DOHH2 (cell line): Measurements from ENCODE around the gene KCNN3.

Source experiments
- H3F3A ChIP-seq: fragments of 200-600 bp; sonication (generic), shearing (Covaris generic); 2 replicates; pipeline ENCODE4 v1.6.0; 2016; ENCODE audit warnings: antibody characterized with exemption, mild to moderate bottlenecking; ENCODE audit not compliant: control insufficient read depth, insufficient read depth
- H3K27ac ChIP-seq: fragments of 200-600 bp; sonication (generic); 2 replicates; pipeline ENCODE4 v1.5.1; 2014; ENCODE audit warnings: low read depth, mild to moderate bottlenecking, low read length, moderate library complexity
- H3K27me3 ChIP-seq: fragments of 200-600 bp; sonication (generic); 2 replicates; pipeline ENCODE4 v1.6.1; 2014; ENCODE audit warnings: mild to moderate bottlenecking, low read length, mixed read lengths; ENCODE audit not compliant: control insufficient read depth
- H3K36me3 ChIP-seq: fragments of 200-600 bp; sonication (generic); 2 replicates; pipeline ENCODE4 v1.6.1; 2014; ENCODE audit warnings: mild to moderate bottlenecking, low read length, moderate library complexity, mixed read lengths; ENCODE audit not compliant: control insufficient read depth
- H3K4me1 ChIP-seq: fragments of 200-600 bp; sonication (generic); 2 replicates; pipeline ENCODE4 v1.6.1; 2014; ENCODE audit warnings: mild to moderate bottlenecking, low read length, mixed read lengths; ENCODE audit not compliant: control insufficient read depth
- H3K4me2 ChIP-seq: fragments of 200-600 bp; sonication (generic); 2 replicates; pipeline ENCODE4 v1.6.0; 2014; ENCODE audit warnings: mild to moderate bottlenecking, low read length, moderate library complexity
- H3K4me3 ChIP-seq: fragments of 200-600 bp; sonication (generic); 2 replicates; pipeline ENCODE4 v1.5.1; 2014; ENCODE audit warnings: mild to moderate bottlenecking, low read length, mixed read lengths
- H3K79me2 ChIP-seq: fragments of 200-600 bp; sonication (generic); 2 replicates; pipeline ENCODE4 v1.6.1; 2014; ENCODE audit warnings: mild to moderate bottlenecking, low read length, mixed read lengths; ENCODE audit not compliant: control insufficient read depth
- H3K9me2 ChIP-seq: fragments of 200-600 bp; sonication (generic); replicated peaks from 2 replicates; pipeline ENCODE4 v1.6.1; 2014; ENCODE audit warnings: mild to moderate bottlenecking, low read length, mixed read lengths; ENCODE audit not compliant: control insufficient read depth
- H3K9me3 ChIP-seq: fragments of 200-600 bp; sonication (generic); 2 replicates; pipeline ENCODE4 v1.6.1; 2014; ENCODE audit warnings: antibody characterized with exemption, low read length, mixed read lengths; ENCODE audit not compliant: control insufficient read depth, insufficient read depth
- H4K20me1 ChIP-seq: fragments of 200-600 bp; sonication (generic); 2 replicates; pipeline ENCODE4 v1.6.0; 2014; ENCODE audit warnings: low read depth, mild to moderate bottlenecking, antibody characterized with exemption, low read length, moderate library complexity; ENCODE audit not compliant: control insufficient read depth, insufficient read depth
- EZH2phosphoT487 ChIP-seq: fragments of 200-600 bp; sonication (generic); IDR thresholded peaks from 2 replicates; pipeline ENCODE4 v1.6.1; 2017; ENCODE audit warnings: borderline replicate concordance, mild to moderate bottlenecking, antibody characterized with exemption, low read length, moderate library complexity, mixed read lengths
- TF ChIP-seq, protein P1 (sequence below): fragments of 200-600 bp; sonication (generic); IDR thresholded peaks from one replicate; pipeline ENCODE4 v1.5.1; 2014; ENCODE audit warnings: antibody characterized with exemption, mild to moderate bottlenecking, low read depth, low read length; ENCODE audit not compliant: poor library complexity, severe bottlenecking

KCNN3 gene

DNA sequence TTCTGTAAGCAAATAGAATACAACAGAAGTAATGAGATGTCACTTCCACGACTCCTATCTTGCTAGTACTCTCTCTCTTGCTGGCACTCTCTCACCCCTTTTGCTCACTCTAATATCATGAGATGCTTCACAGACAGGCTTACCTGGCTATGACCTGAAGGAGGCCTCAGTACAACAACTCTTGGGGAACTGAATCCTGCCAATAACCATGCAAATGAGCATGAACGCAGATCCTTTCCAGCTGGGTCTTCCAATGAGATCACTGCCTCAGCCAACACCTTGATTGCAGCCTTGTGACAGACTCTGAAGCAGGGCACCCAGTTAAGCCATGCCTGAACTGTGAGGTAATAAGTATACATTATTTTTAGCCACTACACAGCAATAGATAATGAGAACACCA, 209.0 kb downstream of the KCNN3 start:
- Histone ChIP-seq H3K27ac (no peak overlapping the region), H3K4me3 (no peak overlapping the region), H3K9me3 (no peaks in the 10 kb centered on the region), H3K36me3 (no peaks in the 10 kb centered on the region), H4K20me1 (no peaks in the 10 kb centered on the region), H3K4me2 (no peak overlapping the region), H3K79me2 (no peaks in the 10 kb centered on the region), H3K27me3 (peaks cover 22% of the 10 kb centered on the region), H3F3A (no peaks in the 10 kb centered on the region), H3K9me2 (no peaks in the 10 kb centered on the region), H3K4me1 (0 out of 2 replicates have a peak, but pooled peaks cover 3% of the 10 kb centered on the region)
- TF ChIP-seq, protein P1, sequence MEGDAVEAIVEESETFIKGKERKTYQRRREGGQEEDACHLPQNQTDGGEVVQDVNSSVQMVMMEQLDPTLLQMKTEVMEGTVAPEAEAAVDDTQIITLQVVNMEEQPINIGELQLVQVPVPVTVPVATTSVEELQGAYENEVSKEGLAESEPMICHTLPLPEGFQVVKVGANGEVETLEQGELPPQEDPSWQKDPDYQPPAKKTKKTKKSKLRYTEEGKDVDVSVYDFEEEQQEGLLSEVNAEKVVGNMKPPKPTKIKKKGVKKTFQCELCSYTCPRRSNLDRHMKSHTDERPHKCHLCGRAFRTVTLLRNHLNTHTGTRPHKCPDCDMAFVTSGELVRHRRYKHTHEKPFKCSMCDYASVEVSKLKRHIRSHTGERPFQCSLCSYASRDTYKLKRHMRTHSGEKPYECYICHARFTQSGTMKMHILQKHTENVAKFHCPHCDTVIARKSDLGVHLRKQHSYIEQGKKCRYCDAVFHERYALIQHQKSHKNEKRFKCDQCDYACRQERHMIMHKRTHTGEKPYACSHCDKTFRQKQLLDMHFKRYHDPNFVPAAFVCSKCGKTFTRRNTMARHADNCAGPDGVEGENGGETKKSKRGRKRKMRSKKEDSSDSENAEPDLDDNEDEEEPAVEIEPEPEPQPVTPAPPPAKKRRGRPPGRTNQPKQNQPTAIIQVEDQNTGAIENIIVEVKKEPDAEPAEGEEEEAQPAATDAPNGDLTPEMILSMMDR, result no peak
- TF ChIP-seq EZH2phosphoT487, result no peak

DNA sequence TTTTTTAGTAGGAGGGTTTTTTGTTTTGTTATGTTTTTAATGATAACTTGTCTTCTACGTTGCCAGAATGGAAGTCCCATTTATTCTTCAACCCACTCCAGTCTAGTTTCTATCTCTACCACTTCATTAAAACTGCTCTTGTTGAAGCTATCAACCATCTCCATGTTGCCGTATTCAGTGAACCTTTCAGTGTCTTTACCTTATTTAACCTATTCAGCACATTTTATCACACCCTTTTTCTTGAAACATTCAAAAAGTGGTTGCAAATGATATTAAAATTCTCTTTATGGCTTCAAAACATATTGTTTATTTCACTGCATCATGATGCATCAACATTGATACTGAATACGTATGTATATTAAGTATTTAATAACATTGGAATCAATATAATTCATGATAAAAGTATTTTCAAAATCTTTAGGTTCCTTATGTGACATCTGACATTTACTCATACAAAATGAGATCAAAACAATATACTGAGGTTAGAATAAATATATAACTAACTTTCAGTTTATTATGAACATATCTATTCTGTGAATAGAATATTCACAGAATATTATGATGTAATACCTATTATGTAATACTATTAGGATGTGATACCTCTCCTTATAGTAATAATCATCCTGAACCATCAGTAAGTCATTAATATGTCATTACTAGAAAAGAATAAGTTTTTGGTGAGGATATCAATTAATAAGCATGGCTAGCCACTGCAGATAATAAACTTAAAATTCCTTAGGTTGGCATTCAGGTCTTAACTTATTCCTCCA, 210.1 kb downstream of the KCNN3 start:
- no peak overlapping the region for H3K4me3 ChIP-seq
- 0 out of 2 replicates have a peak, but pooled peaks cover 3% of the 10 kb centered on the region for H3K4me1 ChIP-seq
- H3K9me2 ChIP-seq, result no peaks in the 10 kb centered on the region
- H3K27me3 ChIP-seq, result peaks cover 23% of the 10 kb centered on the region
- no peak for TF ChIP-seq EZH2phosphoT487
- TF ChIP-seq, protein P1, result no peak
- no peaks in the 10 kb centered on the region for H3K36me3 ChIP-seq
- H4K20me1 ChIP-seq, result no peaks in the 10 kb centered on the region
- no peak overlapping the region for H3K4me2 ChIP-seq
- no peaks in the 10 kb centered on the region for H3K9me3 ChIP-seq
- H3K27ac ChIP-seq, result no peak overlapping the region
- H3F3A ChIP-seq, result no peaks in the 10 kb centered on the region
- no peaks in the 10 kb centered on the region for H3K79me2 ChIP-seq

DNA sequence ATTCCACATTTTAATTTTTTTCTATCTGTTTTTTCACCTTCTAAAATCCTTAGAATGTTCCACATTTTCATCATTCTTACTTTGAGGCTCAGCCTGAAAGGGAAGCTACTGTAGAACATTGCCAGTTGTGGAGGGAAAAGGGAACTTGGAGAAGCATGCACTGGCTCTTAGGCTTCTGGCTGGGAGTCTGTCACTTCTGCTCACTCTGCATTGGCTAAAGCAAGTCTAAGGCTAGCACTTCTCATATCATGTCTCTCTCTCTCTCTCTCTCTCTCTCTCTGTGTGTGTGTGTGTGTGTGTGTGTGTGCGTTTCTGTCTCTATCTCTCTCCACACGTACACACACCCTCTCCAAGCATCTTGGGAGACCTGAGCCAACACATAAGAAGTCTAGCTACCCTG, 212.5 kb downstream of the KCNN3 start:
- Histone ChIP-seq H3K4me3 (no peak overlapping the region), H3K36me3 (no peaks in the 10 kb centered on the region), H3K4me1 (0 out of 2 replicates have a peak, but pooled peaks cover 3% of the 10 kb centered on the region), H3K4me2 (no peak overlapping the region), H4K20me1 (no peaks in the 10 kb centered on the region), H3K79me2 (no peaks in the 10 kb centered on the region), H3K9me3 (no peaks in the 10 kb centered on the region), H3F3A (no peaks in the 10 kb centered on the region), H3K9me2 (no peaks in the 10 kb centered on the region), H3K27ac (no peak overlapping the region), H3K27me3 (peaks cover 35% of the 10 kb centered on the region)
- TF ChIP-seq EZH2phosphoT487, result no peak
- TF ChIP-seq, protein P1, result no peak
